ENCODE results near the gene BRD9. TPM values are rescaled to one million over a fixed set of nuclear protein-coding genes. Genes with fewer than 3 reads are reported as not detected.
"Not testable (repeated sequence)": the region's sequence is repeated elsewhere in the genome, so short reads cannot be mapped to it uniquely, and the experiment has no call there.

Gene BRD9
- total RNA-seq, 6 experiments from 2014 or later = 10.7 to 16.7 (median 13.8) TPM

GRCh38 chr5:854217-854616 is 38.4 kb downstream of the BRD9 start:
- no peaks in the 10 kb centered on the region for H3K4me1 ChIP-seq
- TF ChIP-seq CTCF (IDR thresholded peaks at IDR 0.05) (no peak), POLR2A (IDR thresholded peaks at IDR 0.05) (no peak)
- H3K4me3 ChIP-seq = no peak overlapping the region
- no peaks in the 10 kb centered on the region for H3K36me3 ChIP-seq
- DNase-seq (peak in 2 of 3 donors; percentile 2 to 43), ATAC-seq (no peak)
- no peaks in the 10 kb centered on the region for H3K27me3 ChIP-seq
- no peaks in the 10 kb centered on the region for H3K9me3 ChIP-seq
- 79% methylated on average over 7 of the region's 13 CpGs for WGBS (ENCODE audit: insufficient coverage, low coverage, low lambda C conversion rate, missing lambda C conversion rate)
- H3K27ac ChIP-seq = no peak overlapping the region
- intact Hi-C loops (cut with DNase I) = no loop called here

- H3K36me3 ChIP-seq; H3K9me3 ChIP-seq; H3K4me3 ChIP-seq; H3K27me3 ChIP-seq; H3K27ac ChIP-seq; ATAC-seq; H3K4me1 ChIP-seq; intact Hi-C loops (cut with DNase I): not testable (repeated sequence)
- 84% methylated on average over 8 of the region's 18 CpGs for WGBS (ENCODE audit: insufficient coverage, low coverage, low lambda C conversion rate, missing lambda C conversion rate)
- peak in 2 of 3 donors; percentile 5 to 34 for DNase-seq
These were observed 39.0 kb downstream of the BRD9 start for GRCh38 chr5:853416-854090.

GRCh38 chr5:852431-853401 is 39.9 kb downstream of the BRD9 start:
- Histone ChIP-seq H3K27ac (no peak overlapping the region), H3K36me3 (no peaks in the 10 kb centered on the region), H3K4me1 (no peaks in the 10 kb centered on the region), H3K4me3 (no peak overlapping the region), H3K9me3 (no peaks in the 10 kb centered on the region), H3K27me3 (no peaks in the 10 kb centered on the region)
- DNase-seq (peak; percentile 7 to 42 (median 7)), ATAC-seq (no peak)
- WGBS (ENCODE audit: insufficient coverage, low coverage, low lambda C conversion rate, missing lambda C conversion rate) = 82% methylated on average over 34 of the region's 55 CpGs
- intact Hi-C loops (cut with DNase I) = no loop called here
- no peak for TF ChIP-seq POLR2A (IDR thresholded peaks at IDR 0.05)
- TF ChIP-seq CTCF (IDR thresholded peaks at IDR 0.05) = no peak

- TF ChIP-seq POLR2A (IDR thresholded peaks at IDR 0.05) (no peak), CTCF (IDR thresholded peaks at IDR 0.05) (no peak)
These were observed 40.6 kb downstream of the BRD9 start for GRCh38 chr5:852018-852417.

GRCh38 chr5:851553-851952 is 41.0 kb downstream of the BRD9 start:
- ATAC-seq = no peak
- Histone ChIP-seq H3K9me3 (no peaks in the 10 kb centered on the region), H3K36me3 (no peaks in the 10 kb centered on the region), H3K4me1 (no peaks in the 10 kb centered on the region), H3K27me3 (no peaks in the 10 kb centered on the region), H3K27ac (no peak overlapping the region), H3K4me3 (no peak overlapping the region)
- WGBS (ENCODE audit: insufficient coverage, low coverage, low lambda C conversion rate, missing lambda C conversion rate) = 63% methylated on average over 8 of the region's 16 CpGs
- TF ChIP-seq POLR2A (IDR thresholded peaks at IDR 0.05) = no peak
- no peak for TF ChIP-seq CTCF (IDR thresholded peaks at IDR 0.05)
- intact Hi-C loops (cut with DNase I) = no loop called here
- DNase-seq = peak; percentile 12 to 28 (median 28)

More at GRCh38 chr5:852018-852417, 40.6 kb downstream of the BRD9 start:
- H3K9me3 ChIP-seq = no peaks in the 10 kb centered on the region
- no peak overlapping the region for H3K27ac ChIP-seq
- DNase-seq = peak in 1 of 3 donors; percentile 7
- no peaks in the 10 kb centered on the region for H3K4me1 ChIP-seq
- H3K36me3 ChIP-seq = no peaks in the 10 kb centered on the region
- H3K27me3 ChIP-seq = no peaks in the 10 kb centered on the region
- no peak overlapping the region for H3K4me3 ChIP-seq
- intact Hi-C loops (cut with DNase I) = no loop called here
- no peak for ATAC-seq
- WGBS (ENCODE audit: insufficient coverage, low coverage, low lambda C conversion rate, missing lambda C conversion rate) = 38% methylated on average over 5 of the region's 5 CpGs

All from right lobe of liver (tissue), 6 donors.